GM06990 (cell line): Measurements from ENCODE around the gene CACNA1C.

Experiments used
- DNase-seq: peaks from one replicate; pipeline ENCODE4 v3.0.0-alpha.2; 2011; ENCODE audit not compliant: insufficient read length; ENCODE audit errors: extremely low read depth
- H3K27me3 ChIP-seq: replicated peaks from 2 replicates; pipeline ENCODE4 v1.6.0; 2011; ENCODE audit warnings: low read length; ENCODE audit not compliant: control insufficient read depth, insufficient read depth
- H3K36me3 ChIP-seq: 2 replicates; pipeline ENCODE4 v1.5.1; 2011; ENCODE audit warnings: low read length; ENCODE audit not compliant: control insufficient read depth, insufficient read depth
- H3K4me3 ChIP-seq: replicated peaks from 2 replicates; pipeline ENCODE4 v1.5.1; 2011; ENCODE audit warnings: low read depth, mild to moderate bottlenecking, control low read depth, low read length
- TF ChIP-seq, protein P1 (sequence below): IDR thresholded peaks from 2 replicates; pipeline ENCODE4 v1.5.1; 2011; ENCODE audit warnings: low read length, control low read depth, mild to moderate bottlenecking, inconsistent platforms; ENCODE audit not compliant: insufficient read depth, poor library complexity, severe bottlenecking

CACNA1C gene

DNA sequence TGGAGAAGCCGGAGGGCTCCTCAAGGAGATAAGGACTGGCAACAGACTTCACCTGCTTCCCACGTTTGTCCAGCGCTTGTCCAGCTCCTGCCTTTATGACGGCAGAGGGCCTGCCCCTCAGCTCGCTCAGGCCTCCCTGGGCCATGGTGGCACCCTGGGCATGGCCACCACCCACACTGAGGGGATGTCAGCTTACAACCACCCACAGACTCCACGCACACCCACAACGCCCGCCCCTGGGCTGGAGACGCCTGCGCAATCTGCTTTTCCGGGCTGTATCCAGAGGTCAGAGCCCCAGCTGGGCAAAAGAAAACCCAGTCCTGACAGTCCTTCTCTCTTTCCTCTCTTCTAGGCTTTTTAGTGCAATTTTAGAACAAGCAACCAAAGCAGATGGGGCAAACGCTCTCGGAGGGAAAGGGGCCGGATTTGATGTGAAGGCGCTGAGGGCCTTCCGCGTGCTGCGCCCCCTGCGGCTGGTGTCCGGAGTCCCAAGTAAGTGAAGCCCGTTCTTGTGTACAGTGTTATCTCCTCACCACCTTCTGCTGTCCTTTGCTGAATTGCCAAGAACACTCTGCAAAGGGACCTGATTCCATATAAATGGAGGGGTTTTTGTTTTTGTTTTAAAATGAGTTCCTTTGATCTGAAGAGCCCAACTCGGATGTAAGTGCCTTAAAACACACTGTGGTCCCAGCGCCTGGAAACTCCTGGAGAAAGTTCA is 404.6 kb downstream of the CACNA1C start:
- no peak for DNase-seq
- TF ChIP-seq, protein P1, sequence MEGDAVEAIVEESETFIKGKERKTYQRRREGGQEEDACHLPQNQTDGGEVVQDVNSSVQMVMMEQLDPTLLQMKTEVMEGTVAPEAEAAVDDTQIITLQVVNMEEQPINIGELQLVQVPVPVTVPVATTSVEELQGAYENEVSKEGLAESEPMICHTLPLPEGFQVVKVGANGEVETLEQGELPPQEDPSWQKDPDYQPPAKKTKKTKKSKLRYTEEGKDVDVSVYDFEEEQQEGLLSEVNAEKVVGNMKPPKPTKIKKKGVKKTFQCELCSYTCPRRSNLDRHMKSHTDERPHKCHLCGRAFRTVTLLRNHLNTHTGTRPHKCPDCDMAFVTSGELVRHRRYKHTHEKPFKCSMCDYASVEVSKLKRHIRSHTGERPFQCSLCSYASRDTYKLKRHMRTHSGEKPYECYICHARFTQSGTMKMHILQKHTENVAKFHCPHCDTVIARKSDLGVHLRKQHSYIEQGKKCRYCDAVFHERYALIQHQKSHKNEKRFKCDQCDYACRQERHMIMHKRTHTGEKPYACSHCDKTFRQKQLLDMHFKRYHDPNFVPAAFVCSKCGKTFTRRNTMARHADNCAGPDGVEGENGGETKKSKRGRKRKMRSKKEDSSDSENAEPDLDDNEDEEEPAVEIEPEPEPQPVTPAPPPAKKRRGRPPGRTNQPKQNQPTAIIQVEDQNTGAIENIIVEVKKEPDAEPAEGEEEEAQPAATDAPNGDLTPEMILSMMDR: no peak
- Histone ChIP-seq H3K27me3 (no peaks in the 10 kb centered on the region), H3K4me3 (no peak overlapping the region), H3K36me3 (no peaks in the 10 kb centered on the region)

DNA sequence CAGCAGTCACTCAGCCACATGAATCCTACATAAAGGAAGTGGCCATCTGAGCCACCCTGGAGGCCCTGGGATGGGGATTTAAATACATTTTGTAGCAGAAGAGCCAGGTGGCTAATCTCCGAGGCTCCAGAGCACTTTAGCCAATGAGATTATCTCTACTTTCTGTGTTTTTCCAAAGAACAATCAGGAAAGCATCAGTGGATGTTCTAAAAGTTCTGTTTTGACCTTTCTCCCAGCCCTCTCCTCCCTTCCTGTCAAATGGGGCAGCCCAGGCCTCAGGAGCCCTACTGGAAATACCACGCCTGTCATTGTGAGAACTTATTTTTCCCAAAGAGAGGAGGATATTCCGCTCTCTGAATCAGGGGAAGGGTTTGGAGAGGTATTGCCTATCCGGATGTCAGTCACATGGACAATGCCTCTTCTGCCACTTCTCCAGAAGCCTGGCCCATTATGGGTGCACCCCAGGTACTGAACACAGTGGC is 405.2 kb downstream of the CACNA1C start:
- TF ChIP-seq, protein P1: no peak
- Histone ChIP-seq H3K27me3 (no peaks in the 10 kb centered on the region), H3K36me3 (no peaks in the 10 kb centered on the region)

DNA sequence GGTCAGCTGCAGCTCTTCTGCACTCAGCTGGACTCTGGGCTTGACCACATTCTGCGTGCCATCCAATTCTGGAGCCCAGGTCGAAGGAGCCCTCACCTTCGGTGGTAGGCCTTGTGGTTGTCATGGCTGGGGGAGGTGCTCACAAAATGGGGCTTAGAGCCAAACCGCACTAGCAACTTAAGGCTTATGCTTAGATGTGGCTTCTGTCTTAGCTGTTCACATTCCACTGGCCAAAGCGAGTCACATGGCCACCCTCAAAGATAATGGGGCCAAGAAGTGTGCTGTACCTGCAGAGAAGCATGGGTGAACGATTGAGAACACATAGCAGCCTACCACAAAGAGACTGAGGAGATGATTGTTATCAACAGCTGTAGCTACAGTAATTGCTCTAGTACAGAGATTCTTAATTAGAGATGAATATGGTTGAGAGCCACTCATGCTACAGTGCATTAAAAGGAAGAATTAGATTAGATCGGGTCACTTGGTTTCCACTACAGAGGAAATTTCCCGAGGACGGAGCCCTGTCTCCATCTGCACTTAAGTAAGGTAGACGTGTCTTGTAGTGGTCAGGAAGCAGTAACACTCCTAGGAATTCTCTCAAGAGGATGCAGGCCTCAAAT is 407.4 kb downstream of the CACNA1C start:
- TF ChIP-seq, protein P1: no peak
- DNase-seq: no peak
- peaks cover 2% of the 10 kb centered on the region; the same call in 1 of the 2 replicates for H3K27me3 ChIP-seq
- H3K4me3 ChIP-seq: no peak overlapping the region
- no peaks in the 10 kb centered on the region for H3K36me3 ChIP-seq

More for the DNA sequence above, 405.2 kb downstream of the CACNA1C start:
- DNase-seq: no peak
- no peak overlapping the region for H3K4me3 ChIP-seq

DNA sequence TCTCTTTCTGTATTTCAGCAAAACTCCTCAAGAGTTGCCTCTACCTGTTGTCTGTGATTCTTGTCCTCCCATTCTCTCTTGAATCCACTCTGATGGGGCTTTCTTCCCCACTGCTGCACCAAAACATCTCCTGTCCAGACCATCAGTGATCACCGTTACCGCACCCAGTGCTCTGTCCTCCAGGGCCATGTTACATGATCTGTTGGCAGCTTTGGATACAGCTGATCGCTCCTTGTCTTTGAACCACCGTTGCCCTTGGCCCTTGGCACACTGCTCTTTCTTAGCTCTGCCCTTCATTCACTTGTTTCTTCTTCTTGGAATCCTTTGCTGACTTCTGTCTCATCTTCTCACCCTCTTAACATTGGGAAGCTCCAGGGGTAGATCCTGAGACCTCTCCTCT is 408.3 kb downstream of the CACNA1C start:
- TF ChIP-seq, protein P1: no peak
- DNase-seq: no peak
- H3K36me3 ChIP-seq: no peaks in the 10 kb centered on the region
- no peak overlapping the region for H3K4me3 ChIP-seq
- H3K27me3 ChIP-seq: peaks cover 4% of the 10 kb centered on the region

DNA sequence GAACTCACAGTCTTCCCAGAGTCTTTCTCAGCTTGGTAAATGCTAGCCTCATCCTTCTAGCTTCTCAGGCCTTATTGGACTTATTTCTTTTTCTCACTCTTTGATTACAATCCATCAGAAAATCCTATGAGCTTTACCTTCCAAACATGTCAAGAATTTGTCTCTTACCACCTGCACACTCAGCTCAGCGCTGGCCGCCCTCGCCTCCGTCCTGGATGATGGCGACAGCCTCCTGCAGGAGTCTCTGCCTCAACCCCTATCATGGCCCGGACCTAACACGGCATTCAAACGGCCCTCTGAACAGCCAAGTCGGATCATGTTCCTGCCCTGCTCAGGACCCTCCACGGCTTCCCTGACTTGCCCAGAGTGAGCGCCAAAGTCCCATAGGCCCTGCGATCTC is 408.9 kb downstream of the CACNA1C start:
- no peaks in the 10 kb centered on the region for H3K36me3 ChIP-seq
- DNase-seq: no peak
- no peak overlapping the region for H3K4me3 ChIP-seq
- peaks cover 4% of the 10 kb centered on the region for H3K27me3 ChIP-seq
- TF ChIP-seq, protein P1: no peak
